Activated naive CD8-positive, alpha-beta T cell treated with anti-CD3 and anti-CD28 coated beads for 36 hours (primary cell): ENCODE data around the gene TPD52L3. TPM values are rescaled to one million over a fixed set of nuclear protein-coding genes. Genes with fewer than 3 reads are reported as not detected.

Experiments
- DNase-seq: peaks from one replicate; pipeline ENCODE4 v3.0.0; 2021
- H3K27ac Mint-ChIP-seq: one replicate; pipeline ENCODE4 v1.8.0; 2022; ENCODE audit warnings: mild to moderate bottlenecking, moderate library complexity, mixed read lengths
- H3K27me3 Mint-ChIP-seq: one replicate; pipeline ENCODE4 v1.8.0; 2022; ENCODE audit warnings: mild to moderate bottlenecking, mixed read lengths
- H3K36me3 Mint-ChIP-seq: one replicate; pipeline ENCODE4 v1.8.0; 2021; ENCODE audit warnings: mild to moderate bottlenecking, mixed read lengths
- H3K4me1 Mint-ChIP-seq: one replicate; pipeline ENCODE4 v1.8.0; 2021; ENCODE audit warnings: mixed read lengths
- H3K4me3 Mint-ChIP-seq: one replicate; pipeline ENCODE4 v1.8.0; 2022; ENCODE audit warnings: mild to moderate bottlenecking, moderate library complexity, mixed read lengths
- H3K9me3 Mint-ChIP-seq: one replicate; pipeline ENCODE4 v1.8.0; 2022; ENCODE audit warnings: mixed read lengths
- total RNA-seq, 2 experiments: library from RNA; stranded (reverse); gene quantifications; one replicate each; pipeline ENCODE4 v1.2.3, GENCODE V29; 2021

The TPD52L3 gene
- total RNA-seq = not detected

DNA sequence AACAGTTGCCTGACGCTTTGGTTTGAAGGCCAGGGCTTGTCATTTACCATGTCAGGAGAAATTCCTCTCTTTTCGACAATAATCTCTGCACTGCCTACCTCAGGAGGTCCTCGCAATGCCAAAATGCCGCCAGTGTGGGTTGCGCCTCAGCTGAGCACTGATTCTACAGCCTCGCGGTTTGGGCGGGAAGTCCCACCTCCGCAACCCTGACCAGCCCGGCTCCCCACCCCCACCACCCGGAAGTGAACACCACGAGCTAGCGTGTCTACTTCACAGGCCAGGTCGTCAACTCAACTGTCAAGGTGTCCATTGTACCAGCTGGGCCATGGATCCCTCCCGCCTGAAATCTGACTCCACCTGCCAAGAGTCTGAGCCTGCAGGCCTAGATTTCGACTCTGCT is at the start of gene TPD52L3:
TPD52L3 (plus strand) TSS at position 273 of the 400 bp plus-strand sequence. CDS start 221 bp downstream, outside the sequence.
- no peak for DNase-seq

DNA sequence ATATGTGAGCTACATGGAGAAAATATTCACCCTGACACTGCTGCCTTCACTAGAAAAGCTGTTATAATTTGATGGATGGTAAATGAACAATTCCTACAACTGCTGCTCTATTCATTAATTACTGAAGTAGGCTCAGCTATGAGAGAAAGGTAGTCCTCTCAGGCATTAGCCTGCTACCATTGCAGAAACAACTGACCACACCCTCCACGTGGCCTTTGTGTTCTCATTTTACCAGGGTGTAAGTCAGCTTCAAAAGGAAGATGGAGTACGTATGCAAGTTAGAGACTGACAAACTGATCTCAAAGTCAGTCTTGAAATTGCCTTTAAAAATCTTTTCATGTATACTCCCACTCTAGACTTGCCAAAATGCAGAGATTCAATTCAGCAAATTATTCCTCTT is 26.3 kb upstream of the TPD52L3 start:
- H3K36me3 Mint-ChIP-seq = no peaks in the 10 kb centered on the region
- H3K4me1 Mint-ChIP-seq = no peaks in the 10 kb centered on the region
- peaks cover 19% of the 10 kb centered on the region for H3K27me3 Mint-ChIP-seq
- DNase-seq = no peak
- H3K27ac Mint-ChIP-seq = no peak overlapping the region
- H3K4me3 Mint-ChIP-seq = no peak overlapping the region
- peaks cover 3% of the 10 kb centered on the region for H3K9me3 Mint-ChIP-seq

More for the DNA sequence above, at the start of gene TPD52L3:
- H3K9me3 Mint-ChIP-seq = peaks cover 2% of the 10 kb centered on the region
- H3K27ac Mint-ChIP-seq = no peak within 1 kb of the TSS
- H3K27me3 Mint-ChIP-seq = peaks cover 4% of the 10 kb centered on the region
- no peaks in the 10 kb centered on the region for H3K36me3 Mint-ChIP-seq
- no peak within 1 kb of the TSS for H3K4me3 Mint-ChIP-seq
- no peaks in the 10 kb centered on the region for H3K4me1 Mint-ChIP-seq

- H3K4me3 Mint-ChIP-seq = no peak overlapping the region
- no peaks in the 10 kb centered on the region for H3K4me1 Mint-ChIP-seq
- peaks cover 3% of the 10 kb centered on the region for H3K9me3 Mint-ChIP-seq
- DNase-seq = no peak
- H3K27me3 Mint-ChIP-seq = peaks cover 21% of the 10 kb centered on the region
- no peak overlapping the region for H3K27ac Mint-ChIP-seq
- no peaks in the 10 kb centered on the region for H3K36me3 Mint-ChIP-seq
Observed at GRCh38 chr9:6302417-6302816, 25.8 kb upstream of the TPD52L3 start.

- Mint-ChIP-seq H3K4me1 (no peaks in the 10 kb centered on the region), H3K9me3 (peaks cover 3% of the 10 kb centered on the region), H3K4me3 (no peak overlapping the region)
Observed at GRCh38 chr9:6304232-6304631, 23.9 kb upstream of the TPD52L3 start.

DNA sequence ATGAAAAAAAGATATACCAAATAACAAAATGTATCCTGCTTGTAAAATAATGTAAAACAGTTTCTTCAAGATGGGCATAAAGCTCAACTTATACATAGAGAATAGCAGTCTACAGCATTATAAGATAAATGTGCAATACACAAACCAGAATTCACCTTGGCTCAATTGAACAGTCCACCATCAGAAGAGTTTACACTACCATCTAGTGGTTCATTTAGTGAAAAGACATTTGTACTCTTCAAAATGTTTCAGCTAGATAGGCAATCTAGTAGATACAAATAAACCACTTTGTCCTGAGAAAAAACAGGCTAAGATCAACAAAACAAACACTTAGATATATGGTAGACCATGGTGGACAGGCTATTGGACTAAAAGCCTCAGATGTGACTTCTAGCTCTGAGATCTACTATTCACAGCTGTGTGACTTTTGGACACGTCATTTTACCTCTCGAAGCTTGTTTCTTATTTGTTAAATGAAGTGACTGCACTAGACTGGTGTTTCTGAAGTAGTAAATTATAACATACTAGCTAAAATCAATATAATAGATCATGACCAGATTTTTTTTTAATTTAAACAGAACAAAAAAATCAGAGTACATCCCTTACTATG is 22.1 kb upstream of the TPD52L3 start:
- H3K36me3 Mint-ChIP-seq = no peaks in the 10 kb centered on the region
- H3K4me1 Mint-ChIP-seq = no peaks in the 10 kb centered on the region
- H3K4me3 Mint-ChIP-seq = no peak overlapping the region
- no peak overlapping the region for H3K27ac Mint-ChIP-seq
- no peak for DNase-seq
- H3K27me3 Mint-ChIP-seq = peaks cover 15% of the 10 kb centered on the region
- no peaks in the 10 kb centered on the region for H3K9me3 Mint-ChIP-seq

More at GRCh38 chr9:6304232-6304631, 23.9 kb upstream of the TPD52L3 start:
- H3K27ac Mint-ChIP-seq = no peak overlapping the region
- H3K27me3 Mint-ChIP-seq = peaks cover 17% of the 10 kb centered on the region
- H3K36me3 Mint-ChIP-seq = no peaks in the 10 kb centered on the region
- DNase-seq = no peak

DNA sequence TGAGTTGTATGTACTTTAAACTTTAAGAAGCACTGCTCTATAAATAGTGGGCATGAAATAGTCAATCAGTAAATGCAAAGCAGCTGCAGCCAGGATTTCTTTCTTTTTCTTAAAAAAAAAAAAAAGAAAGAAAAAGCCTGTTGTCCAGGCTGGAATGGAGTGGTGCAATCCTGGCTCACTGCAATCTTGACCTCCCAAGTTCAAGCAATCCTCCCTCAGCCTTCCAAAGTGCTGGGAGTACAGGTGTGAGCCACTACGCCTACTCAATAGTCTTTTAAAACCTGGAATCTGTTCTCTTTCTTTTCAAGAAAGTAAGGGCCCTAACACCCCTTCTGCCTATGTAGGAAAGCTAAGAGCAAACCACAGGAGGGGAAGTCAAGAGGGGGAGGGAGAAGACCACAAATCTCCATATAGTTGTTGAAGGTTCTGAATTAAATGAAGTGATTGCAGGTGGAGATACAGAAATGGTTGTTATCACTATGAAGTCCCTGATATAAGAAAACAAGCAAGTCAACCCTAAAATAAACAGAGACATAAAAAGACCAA is 20.6 kb upstream of the TPD52L3 start:
- no peak overlapping the region for H3K27ac Mint-ChIP-seq
- DNase-seq = no peak
- H3K27me3 Mint-ChIP-seq = peaks cover 15% of the 10 kb centered on the region
- H3K9me3 Mint-ChIP-seq = no peaks in the 10 kb centered on the region
- no peaks in the 10 kb centered on the region for H3K4me1 Mint-ChIP-seq
- no peaks in the 10 kb centered on the region for H3K36me3 Mint-ChIP-seq
- H3K4me3 Mint-ChIP-seq = no peak overlapping the region

- H3K9me3 Mint-ChIP-seq = peaks cover 13% of the 10 kb centered on the region
- H3K4me3 Mint-ChIP-seq = no peak overlapping the region
- peaks cover 12% of the 10 kb centered on the region for H3K27me3 Mint-ChIP-seq
- no peak for DNase-seq
- H3K27ac Mint-ChIP-seq = no peak overlapping the region
- no peaks in the 10 kb centered on the region for H3K4me1 Mint-ChIP-seq
- H3K36me3 Mint-ChIP-seq = peaks cover 5% of the 10 kb centered on the region
Observed at GRCh38 chr9:6330958-6331634, 2.9 kb downstream of the TPD52L3 start.

DNA sequence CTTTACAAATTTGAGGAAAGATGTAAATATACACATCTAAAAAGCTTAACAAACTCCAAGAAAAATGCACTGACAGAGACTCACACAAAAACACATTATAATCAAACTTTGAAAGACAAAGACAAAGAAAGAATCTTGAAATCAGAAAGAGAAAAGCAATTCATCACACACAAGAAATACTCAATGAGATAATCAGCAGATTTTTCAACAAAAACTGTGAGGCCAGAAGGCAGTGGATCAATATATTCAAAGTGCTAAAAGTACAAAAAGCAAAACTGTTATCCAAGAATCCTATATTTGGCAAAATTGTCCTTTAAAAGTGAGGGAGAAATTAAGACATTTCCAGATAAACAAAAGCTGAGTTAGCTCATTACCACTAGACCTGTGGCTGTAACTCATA is 6.1 kb downstream of the TPD52L3 start:
- Mint-ChIP-seq H3K4me3 (no peak overlapping the region), H3K4me1 (no peaks in the 10 kb centered on the region), H3K27ac (no peak overlapping the region), H3K27me3 (peaks cover 24% of the 10 kb centered on the region), H3K36me3 (peaks cover 5% of the 10 kb centered on the region), H3K9me3 (peaks cover 17% of the 10 kb centered on the region)
- no peak for DNase-seq

GRCh38 chr9:6348766-6349165 is 20.6 kb downstream of the TPD52L3 start:
- no peak overlapping the region for H3K27ac Mint-ChIP-seq
- no peaks in the 10 kb centered on the region for H3K9me3 Mint-ChIP-seq
- peaks cover 12% of the 10 kb centered on the region for H3K27me3 Mint-ChIP-seq
- H3K36me3 Mint-ChIP-seq = no peaks in the 10 kb centered on the region
- no peaks in the 10 kb centered on the region for H3K4me1 Mint-ChIP-seq
- no peak for DNase-seq
- no peak overlapping the region for H3K4me3 Mint-ChIP-seq

DNA sequence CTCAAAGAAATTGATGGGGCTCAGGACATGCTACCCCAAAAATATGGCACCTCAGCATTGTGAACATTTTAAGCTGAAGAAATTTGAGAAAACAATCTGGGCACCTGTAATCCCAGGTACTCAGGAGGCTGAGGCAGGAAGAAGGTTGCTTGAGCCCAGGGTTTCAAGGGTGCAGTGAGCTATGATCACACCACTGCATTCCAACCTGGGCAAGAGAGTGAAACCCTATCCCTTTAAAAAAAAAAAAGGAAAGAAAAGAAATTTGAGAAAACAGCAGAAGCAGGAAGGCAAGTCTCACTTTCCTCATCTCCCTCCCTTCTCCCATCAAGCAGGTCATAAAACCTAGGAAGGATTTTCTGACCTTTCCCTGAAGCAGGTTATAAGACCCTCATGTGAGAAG is 23.6 kb downstream of the TPD52L3 start:
- Mint-ChIP-seq H3K4me3 (no peak overlapping the region), H3K36me3 (no peaks in the 10 kb centered on the region), H3K27ac (no peak overlapping the region), H3K4me1 (peaks cover 6% of the 10 kb centered on the region), H3K27me3 (peaks cover 10% of the 10 kb centered on the region), H3K9me3 (no peaks in the 10 kb centered on the region)
- DNase-seq = no peak

- Mint-ChIP-seq H3K27ac (no peak overlapping the region), H3K36me3 (no peaks in the 10 kb centered on the region), H3K4me3 (no peak overlapping the region), H3K27me3 (peaks cover 10% of the 10 kb centered on the region), H3K4me1 (peaks cover 6% of the 10 kb centered on the region), H3K9me3 (no peaks in the 10 kb centered on the region)
- DNase-seq = no peak
Observed at GRCh38 chr9:6354072-6354686, 26.0 kb downstream of the TPD52L3 start.

DNA sequence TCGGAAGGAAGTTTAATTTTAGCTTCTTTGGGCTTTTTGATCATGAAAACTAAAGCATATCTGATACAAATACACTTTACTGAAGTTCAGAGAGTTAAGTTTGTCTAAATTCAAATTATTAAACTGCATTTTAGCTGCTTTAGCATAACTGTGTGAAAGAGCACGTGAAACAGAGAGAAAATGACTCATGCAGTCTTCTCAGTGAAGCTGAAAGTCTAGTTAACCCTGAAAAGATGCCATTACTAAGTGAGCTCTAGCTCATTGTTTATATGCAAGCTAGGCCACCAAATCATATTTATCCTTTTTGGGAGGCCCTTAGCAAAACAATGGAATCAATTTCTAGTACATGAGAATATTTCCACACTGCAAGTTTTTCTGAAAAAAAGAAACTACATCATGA is 27.6 kb downstream of the TPD52L3 start:
- Mint-ChIP-seq H3K9me3 (no peaks in the 10 kb centered on the region), H3K4me3 (no peak overlapping the region), H3K27ac (no peak overlapping the region), H3K36me3 (no peaks in the 10 kb centered on the region), H3K4me1 (peaks cover 6% of the 10 kb centered on the region), H3K27me3 (peaks cover 10% of the 10 kb centered on the region)
- no peak for DNase-seq

- peaks cover 6% of the 10 kb centered on the region for H3K4me1 Mint-ChIP-seq
- H3K27ac Mint-ChIP-seq = no peak overlapping the region
- DNase-seq = no peak
- peaks cover 10% of the 10 kb centered on the region for H3K27me3 Mint-ChIP-seq
- H3K36me3 Mint-ChIP-seq = no peaks in the 10 kb centered on the region
- no peak overlapping the region for H3K4me3 Mint-ChIP-seq
- H3K9me3 Mint-ChIP-seq = no peaks in the 10 kb centered on the region
Observed at GRCh38 chr9:6356441-6356840, 28.3 kb downstream of the TPD52L3 start.

- Mint-ChIP-seq H3K4me1 (peaks cover 6% of the 10 kb centered on the region), H3K27me3 (peaks cover 10% of the 10 kb centered on the region), H3K27ac (no peak overlapping the region), H3K9me3 (no peaks in the 10 kb centered on the region), H3K36me3 (no peaks in the 10 kb centered on the region), H3K4me3 (no peak overlapping the region)
- DNase-seq = no peak
Observed at GRCh38 chr9:6356904-6357303, 28.7 kb downstream of the TPD52L3 start.

DNA sequence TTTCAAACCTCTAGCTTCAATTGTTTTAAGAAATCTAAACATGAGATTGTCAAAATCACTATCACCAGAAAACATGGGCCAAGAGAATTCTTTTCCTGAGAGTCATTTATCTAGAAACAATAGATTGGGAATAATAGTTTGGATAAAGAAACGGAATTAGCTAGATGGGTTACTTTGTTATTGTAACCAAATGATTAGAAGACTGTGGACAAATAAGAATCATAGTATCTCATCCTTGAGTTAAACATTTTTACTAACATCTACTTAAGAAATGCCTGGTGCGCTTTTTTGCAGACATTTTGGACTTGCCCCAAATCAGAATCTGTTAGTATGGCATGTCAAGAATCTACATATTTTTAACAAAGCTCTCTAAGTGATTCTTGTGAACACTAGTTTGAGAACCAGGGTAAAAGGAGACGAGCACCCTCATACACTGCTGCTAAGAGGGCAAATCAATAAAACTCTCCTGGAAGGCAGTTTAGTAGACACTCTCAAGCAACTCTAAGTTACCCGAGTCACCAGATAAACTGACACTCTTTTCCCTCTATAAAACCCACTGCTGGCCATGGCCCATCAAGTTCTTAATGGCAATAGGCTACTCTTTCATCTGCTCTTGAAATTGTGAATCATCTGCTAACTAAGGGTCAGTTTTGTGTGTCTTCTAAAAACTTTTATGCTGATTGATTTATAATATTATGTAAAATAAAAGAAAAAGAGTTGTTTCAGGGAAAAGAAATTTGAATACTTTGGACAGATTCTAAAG is 39.1 kb downstream of the TPD52L3 start:
- no peak overlapping the region for H3K27ac Mint-ChIP-seq
- no peaks in the 10 kb centered on the region for H3K27me3 Mint-ChIP-seq

More for the DNA sequence above, 39.1 kb downstream of the TPD52L3 start:
- Mint-ChIP-seq H3K36me3 (peaks cover 1% of the 10 kb centered on the region), H3K4me3 (no peak overlapping the region), H3K4me1 (no peaks in the 10 kb centered on the region), H3K9me3 (peaks cover 8% of the 10 kb centered on the region)
- DNase-seq = no peak
